HG03039 (cell line): ENCODE measurements around the gene DHRSX.
"Not testable (repeated sequence)": the region's sequence is repeated elsewhere in the genome, so short reads cannot be mapped to it uniquely, and the experiment has no call there.

ENCODE experiments used
- ATAC-seq: cut with Tn5 transposase; IDR thresholded peaks from one replicate; pipeline ENCODE4 v1.9.1; 2021; ENCODE audit warnings: mild to moderate bottlenecking, moderate library complexity; ENCODE audit not compliant: unreplicated experiment

The DHRSX gene

DNA sequence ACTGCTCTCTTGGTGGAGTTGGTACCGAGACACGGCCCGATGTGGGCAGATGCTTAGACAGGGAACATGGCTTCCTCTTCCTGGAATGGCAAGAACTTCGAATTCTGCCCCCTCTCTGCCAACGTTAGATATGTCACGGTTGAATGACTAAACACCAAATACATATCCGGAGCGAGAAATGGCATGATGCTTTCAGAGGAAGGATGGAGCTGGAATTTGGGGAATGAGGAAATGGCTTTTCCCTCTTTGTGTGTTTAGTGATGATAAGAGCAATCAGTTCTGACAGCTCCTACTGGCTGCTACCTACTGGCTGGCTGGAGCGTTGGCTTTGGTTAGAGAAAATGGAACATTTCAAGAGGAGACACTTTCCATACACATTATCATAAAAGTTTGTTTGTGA is 140.0 kb downstream of the DHRSX start:
- no peak for ATAC-seq

DNA sequence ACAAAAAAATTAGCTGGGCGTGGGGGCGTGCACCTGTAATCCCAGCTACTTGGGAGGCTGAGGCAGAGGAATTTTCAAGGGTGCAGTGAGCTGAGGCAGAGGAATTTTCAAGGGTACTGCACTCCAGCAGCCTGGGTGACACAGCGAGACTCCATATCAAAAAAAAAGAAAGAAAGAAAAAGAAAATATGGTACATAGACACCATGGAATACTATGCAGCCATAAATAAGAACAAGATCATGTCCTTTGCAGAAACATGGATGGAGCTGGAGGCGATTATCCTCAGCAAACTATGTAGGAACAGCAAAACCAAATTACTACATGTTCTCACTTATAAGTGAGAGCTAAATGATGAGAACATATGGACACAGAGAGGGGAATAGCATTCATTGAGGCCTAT is 141.3 kb downstream of the DHRSX start:
- ATAC-seq = not testable (repeated sequence)

DNA sequence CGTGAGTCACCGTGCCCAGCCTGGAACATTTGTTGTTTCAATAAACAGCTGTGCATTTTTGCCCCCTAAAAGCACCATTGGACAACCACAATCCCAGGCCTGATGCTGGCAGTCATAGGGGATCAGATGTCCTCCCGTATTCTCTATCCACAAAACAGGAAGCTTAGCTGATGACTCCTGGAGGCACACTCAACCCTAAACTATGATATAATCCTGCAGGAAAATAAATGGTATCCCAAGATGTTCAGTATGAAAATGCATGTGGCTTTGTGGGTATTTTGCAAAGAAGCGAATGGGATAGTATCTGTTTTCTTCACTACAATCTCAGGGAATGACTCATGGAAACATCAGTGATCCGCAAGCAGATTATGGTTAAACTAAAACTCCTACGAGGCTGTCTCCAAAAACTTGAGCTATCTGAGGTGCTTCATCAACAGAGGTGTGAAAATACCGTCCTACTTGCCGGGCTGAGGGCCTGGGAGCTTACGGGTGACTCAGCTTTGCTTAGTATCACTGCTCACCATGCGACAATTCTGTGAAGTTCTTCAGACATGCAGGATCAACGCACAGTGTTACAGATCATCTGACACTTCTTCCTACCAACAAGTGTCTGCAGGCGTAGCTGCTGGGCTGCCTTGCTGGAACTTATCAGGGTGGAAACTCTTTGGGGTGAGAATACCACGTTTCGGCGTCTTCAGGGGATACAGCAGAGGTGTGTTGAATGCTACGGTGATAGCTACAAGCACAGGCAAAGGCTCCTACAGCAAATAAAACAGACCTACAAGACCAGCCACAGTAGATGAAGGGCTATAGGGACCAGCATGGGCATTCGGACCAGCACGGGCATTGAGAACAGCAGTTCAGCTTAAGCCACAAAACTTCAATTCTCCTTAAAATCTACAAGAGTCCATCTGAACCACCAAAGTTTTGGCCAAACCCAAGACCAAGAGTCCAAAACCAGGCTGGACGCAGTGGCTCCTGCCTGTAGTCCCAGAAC is 148.5 kb downstream of the DHRSX start:
- ATAC-seq = no peak

DNA sequence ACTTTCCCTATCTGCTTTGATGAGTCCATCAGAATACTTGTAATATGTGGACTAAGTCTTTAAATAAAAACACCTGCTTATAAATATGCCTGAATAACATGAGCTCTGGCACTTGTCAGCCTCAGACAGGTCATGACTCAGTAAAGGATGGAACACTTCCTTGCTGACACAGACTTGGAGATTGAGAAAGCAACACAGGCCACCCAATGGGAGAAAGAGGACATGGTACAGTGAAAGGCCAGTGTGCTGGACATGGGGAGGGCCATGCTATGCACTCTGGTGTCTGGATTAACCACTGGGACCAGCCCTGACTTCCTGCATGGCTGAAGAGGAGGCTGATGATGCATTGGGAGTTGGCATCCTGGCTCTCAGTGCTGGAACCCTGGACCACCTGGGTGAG is 149.5 kb downstream of the DHRSX start:
- no peak for ATAC-seq

DNA sequence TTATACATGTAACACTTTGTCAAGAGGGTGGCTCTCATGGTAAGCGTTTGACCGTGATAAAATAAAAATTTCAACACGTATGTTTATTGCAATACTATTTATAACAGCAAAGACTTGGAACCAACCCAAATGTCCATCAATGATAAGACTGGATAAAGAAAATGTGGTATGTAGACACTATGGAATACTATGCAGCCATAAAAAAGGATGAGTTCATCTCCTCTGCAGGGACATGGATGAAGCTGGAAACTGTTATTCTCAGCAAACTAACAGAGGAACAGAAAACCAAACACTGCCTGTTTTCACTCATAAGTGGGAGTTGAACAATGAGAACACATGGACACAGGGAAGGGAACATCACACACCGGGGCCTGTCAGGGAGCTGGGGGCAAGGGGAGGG is 150.1 kb downstream of the DHRSX start:
- not testable (repeated sequence) for ATAC-seq

DNA sequence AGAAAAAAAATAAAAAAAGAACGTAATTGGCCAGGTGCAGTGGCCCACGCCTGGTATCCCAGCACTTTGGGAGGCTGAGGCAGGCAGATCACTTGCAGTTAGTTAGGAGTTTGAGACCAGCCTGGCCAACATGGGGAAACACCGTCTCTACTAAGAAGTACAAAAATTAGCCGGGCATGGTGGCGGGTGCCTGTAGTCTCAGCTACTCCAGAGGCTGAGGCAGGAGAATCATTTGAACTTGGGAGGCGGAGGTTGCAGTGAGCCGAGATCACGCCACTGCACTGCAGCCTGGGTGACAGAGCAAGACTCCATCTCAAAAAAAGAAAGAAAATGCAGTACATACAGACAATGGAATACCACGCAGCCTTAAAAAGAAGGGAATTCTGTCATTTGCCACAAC is 150.7 kb downstream of the DHRSX start:
- ATAC-seq = not testable (repeated sequence)

DNA sequence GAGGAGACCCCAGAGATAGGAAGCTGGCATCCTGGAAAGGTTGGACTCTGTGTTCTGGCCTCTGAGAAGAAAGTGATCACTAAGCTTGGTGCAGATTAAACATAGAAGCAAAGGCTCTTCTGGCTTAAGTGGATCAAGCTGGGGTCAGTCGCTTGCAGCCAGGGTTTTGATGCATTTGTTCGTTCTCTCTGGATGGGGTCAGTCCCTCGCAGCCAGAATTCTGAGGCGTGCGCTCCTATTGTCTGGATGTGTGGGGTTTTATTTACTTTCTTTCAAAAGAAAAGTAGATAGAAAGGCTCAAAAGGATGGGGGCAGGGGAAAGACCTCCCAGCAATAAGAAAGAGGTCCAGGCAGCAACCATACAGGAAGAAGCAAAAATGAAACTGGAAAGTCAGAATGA is 152.6 kb downstream of the DHRSX start:
- ATAC-seq = no peak

DNA sequence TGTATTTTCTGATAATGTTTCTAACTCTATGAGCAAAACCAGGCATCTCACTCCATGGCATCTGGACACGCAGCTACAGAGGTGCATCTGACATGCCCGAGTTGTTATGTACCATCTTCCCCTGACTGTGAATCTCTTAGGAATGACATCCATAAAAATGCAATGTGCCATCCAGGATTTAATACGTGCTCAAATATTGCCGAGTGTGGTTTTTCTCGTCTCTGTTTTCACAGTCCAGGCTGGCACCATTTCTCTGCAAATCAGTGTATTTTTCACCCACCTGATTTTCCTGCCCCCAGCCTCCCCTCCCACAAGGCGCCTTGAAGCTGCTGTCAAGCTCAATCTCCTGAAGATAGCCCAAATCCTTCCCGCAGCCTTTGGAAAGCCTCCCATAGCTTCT is 154.6 kb downstream of the DHRSX start:
- no peak for ATAC-seq

DNA sequence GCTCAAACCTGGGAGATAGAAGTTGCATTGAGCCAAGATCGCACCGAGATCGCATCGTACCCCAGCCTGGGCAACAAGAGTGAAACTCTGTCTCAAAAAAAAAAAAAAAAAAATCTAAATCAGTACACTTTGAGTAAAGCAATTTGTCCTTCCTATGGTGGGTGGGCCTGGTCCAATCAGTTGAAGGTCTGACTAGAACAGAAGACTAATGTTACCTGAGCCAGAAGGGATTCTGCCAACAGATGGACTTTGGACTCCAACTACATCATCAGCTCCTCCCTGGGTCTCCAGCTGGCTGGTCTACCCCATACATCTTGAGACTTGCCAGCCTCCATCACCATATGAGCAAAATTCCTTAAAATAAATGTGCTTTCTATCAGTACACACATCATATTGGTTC is 155.2 kb downstream of the DHRSX start:
- no peak for ATAC-seq

DNA sequence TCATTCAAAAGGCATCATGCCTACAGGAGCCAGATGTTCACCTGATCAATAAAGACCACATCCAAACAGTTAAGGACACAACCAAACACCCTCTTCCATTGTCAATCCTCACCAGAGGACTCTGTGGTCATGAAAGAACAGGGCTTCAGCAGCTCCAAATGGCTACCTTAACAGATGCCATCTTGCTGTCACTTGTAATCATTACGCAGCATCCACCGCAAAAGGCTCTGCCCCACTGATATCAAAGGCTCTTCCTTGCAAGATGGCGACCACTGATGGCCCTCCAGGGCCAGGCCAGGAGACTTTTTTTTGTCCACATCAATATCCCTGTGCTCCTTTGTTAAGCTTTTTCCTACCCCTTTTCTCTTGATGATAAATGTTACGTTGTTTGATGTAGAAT is 157.4 kb downstream of the DHRSX start:
- ATAC-seq = no peak

DNA sequence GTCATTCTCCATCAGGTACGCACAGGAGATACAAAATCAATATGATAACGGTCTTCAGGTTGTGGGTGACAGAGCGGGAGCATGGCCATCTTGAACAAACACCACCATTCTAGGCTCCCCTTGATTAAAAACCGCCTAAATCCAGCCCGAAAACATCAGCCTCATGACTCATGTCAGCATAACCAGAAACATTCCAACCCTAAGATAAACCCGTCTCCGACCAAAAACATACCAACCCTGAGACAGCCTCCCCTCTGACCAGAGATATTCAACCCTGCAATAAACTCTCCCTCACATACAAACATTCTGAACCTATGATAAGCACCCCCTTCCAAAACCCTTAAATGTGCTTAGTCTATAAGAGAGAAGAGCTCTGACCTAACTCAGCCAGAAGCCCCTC is 157.9 kb downstream of the DHRSX start:
- ATAC-seq = no peak

DNA sequence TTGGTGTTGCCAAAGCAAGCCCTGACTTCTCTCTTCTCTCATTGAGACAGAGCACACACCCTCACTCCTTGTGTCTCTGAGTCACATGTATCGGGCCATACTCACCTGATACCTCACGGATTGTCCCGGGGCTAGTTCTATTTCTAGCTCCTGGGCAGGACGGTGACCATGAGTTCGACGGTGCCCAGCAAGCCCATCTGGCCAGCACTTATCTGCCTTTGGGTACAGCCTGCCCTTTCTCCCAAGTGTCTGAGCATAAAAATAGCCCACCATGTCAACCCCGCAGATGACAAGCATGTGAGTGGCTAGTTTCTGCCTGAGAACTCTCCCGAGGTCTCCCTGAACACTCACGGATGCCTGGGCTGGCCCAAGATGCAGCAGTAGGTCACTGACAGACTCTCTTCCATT is 158.5 kb downstream of the DHRSX start:
- ATAC-seq = no peak

DNA sequence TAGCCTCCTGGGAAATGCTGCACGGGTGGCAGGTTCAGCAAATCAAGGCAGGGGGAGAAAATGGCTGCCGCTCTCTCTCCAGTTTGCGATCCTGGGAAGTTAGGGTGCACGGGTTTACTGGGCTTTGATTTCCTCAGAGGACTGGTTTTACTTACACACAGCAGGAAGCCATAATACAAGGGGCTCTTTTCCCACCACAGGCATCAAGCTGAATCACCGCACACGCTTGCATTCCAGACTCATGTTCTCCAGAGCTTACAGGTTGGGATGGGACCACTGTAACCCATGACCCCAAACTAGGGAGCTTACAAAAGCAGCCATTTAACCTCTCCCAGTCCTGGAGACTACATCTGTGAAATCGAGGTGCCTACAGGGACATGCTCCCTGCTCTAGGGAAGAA is 159.8 kb downstream of the DHRSX start:
- ATAC-seq = no peak

DNA sequence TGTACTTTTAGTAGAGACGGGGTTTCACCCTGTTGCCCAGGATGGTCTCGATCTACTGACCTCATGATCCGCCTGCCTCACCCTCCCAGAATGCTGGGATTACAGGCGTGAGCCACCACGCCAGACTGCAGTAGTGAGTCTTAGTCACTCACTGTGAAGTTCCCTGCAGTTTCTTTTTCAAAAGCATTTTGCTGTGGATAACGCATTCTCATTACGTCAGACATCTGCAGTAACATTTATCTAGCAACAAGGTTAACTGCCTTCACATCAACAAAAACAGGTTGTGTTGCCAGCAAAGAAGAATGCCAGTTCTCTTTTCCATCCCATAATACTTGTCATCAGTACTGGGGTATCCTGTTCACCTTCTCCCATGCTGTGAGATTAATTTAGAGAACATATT is 164.6 kb downstream of the DHRSX start:
- no peak for ATAC-seq

DNA sequence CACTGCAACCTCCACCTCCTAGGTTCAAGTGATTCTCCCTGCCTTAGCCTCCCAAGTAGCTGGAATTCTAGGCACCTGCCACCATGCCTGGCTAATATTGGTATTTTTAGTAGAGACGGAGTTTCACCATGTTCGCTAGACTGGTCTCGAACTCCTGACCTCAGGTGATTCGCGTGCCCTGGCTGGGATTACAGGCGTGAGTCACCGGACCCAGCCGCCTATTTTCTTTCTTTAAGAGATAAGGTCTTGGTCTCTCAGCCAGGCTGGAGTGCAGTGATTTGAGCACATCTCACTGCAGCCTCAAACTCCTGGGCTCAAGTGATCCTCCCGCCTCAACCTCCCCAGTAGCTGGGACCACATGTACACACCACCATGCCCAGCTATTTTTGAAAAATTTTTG is 166.5 kb downstream of the DHRSX start:
- ATAC-seq = no peak

DNA sequence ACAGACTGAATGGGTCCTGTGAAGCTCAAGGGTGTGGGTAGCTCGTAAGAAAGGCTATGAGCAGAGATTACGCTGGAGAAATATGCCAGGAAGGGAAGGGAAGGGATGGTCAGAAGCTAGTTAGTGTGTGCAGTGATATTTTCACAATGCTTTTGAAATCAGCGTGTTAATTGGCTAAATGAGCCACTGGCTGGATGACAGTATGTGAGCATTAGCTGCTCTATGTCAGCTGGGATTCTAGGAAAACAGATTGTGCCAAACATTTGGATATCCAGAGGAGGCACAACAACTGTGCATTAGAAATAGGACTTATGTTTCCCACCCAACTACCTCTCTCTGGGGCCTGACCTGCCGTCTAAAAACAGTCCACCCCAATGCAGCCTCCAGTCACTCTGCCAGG is 168.5 kb downstream of the DHRSX start:
- no peak for ATAC-seq

DNA sequence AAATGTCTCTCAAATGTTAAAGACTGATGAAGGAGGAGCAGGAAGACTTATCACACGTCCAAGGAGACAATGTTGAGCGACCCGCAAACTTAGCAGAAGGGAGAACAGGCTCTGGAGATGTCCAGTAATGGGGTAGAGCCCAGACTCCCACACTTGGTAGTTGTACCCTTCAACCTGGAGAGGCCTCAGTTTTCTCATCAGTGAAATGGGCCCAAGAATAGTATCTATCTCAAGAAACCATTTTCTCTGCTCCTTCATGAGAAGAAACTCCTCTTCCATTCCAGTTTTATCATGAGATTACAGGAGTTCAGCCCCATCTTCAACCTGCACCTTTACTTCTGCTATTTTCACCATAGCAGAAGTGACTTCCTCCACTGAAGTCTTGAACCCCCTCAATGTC is 169.9 kb downstream of the DHRSX start:
- no peak for ATAC-seq

DNA sequence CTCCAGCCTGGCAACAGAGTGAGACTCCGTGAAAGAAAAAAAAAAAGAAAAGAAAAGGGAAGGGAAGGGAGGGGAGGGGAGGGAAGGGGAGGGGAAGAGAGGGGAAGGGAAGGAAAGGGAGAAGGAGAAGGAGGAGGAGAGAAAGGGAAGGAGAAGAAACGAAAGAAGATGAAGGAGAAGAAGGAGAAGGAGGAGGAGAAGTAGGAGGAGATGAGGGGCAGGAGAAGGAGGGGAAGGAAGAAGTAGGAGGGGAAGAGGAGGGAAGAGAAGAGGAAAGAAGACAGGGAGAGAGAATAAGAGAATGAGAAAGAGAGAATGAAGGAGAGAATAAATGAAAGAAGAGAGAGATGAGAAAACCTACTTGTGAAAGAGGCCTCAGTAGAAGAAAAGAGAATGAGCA is 170.3 kb downstream of the DHRSX start:
- no peak for ATAC-seq

DNA sequence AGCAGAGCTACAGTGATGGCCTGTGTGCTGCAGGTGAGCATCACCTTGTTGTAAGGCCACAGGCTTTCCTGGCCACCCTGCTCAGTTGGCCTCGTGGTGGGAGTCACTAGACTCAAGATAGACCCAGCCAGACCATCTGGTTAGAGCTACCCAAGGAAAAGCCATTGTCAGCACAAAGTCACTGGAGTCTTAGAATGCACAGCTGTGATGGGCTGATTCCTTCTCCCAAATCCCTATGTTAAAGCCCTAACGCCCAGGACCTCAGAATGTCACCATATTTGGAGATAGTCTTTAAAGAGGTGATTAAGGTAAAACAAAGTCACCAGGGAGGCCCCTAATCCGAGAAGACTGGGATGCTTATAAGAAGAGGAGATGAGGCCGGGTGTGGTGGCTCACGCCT is 173.4 kb downstream of the DHRSX start:
- ATAC-seq = no peak

DNA sequence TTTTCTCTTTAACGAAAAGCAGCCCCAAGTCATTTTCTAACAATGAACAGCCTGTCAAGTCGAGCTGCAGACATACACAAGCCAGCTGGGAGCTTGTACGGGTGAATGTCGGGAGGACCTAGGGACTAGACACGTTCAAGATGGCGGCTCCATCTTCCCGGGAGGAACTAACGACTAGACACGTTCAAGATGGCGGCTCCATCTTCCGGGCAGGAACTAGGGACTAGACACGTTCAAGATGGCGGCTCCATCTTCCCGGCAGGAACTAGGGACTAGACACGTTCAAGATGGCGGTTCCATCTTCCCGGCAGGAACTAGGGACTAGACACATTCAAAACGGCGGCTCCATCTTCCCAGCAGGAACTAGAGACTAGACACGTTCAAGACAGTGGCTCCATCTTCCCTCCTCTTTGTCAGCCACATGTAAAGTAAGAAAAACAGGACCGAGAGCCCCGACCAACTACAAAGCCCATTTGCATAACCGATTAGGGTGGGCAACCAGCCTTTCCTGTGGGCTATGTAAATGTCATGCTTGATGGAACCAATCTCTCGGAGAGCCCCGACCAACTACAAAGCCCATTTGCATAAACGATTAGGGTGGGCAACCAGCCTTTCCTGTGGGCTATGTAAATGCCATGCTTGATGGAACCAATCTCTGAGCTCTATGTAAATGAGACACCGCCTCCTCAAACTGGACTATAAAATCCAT is 175.5 kb downstream of the DHRSX start:
- no peak for ATAC-seq

DNA sequence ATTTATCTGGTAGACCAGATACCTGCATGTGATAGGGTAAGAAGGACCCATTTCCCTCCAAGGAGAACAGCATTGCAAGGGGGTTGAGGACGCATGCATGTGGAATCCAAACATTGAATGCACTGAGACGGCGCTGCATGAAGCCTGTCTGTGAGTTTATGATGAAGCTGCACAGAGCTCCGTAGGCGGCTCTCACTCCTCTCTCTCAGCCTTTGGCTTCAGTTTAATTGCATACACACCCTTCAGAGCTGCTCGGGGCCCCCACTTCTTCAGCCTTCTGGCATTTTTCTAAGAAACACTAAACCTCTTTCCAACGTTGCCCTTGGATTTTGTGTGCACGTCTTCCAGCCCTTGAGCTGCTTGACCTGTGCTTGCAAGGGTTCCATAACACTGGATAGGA is 176.6 kb downstream of the DHRSX start:
- ATAC-seq = no peak

DNA sequence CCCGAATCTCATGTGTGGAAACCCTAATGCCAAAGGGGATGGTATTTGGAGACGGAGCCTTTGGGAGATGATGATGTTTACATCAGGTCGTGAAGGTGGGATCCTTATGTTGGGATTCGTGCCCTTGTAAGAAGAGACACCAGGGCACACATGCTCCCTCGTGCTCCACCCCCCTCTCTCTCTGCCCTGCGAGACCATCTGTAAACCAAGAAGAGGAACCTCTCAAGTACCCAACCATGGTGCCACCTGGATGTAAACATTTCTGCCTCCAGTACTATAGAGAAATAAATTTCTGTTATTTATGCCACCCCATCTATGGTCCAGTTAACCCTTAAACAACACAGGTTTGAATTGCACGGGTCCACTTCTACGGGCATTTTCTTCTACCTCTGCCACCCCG is 179.4 kb downstream of the DHRSX start:
- no peak for ATAC-seq
